Neural progenitor cell (in vitro differentiated cells): Measurements from ENCODE around the gene DNLZ. TPM values are rescaled to one million over a fixed set of nuclear protein-coding genes. Genes with fewer than 3 reads are reported as not detected.

Experiments
- DNase-seq: peaks from one replicate; pipeline ENCODE4 v3.0.0-alpha.2; 2016; ENCODE audit warnings: low spot score
- H2AFZ ChIP-seq: fragments of 200-600 bp; sonication (generic); replicated peaks from 2 replicates; pipeline ENCODE4 v1.6.1; 2016; ENCODE audit warnings: antibody characterized with exemption
- H3F3A ChIP-seq: fragments of 200-600 bp; sonication (generic); 2 replicates; pipeline ENCODE4 v1.6.1; 2016; ENCODE audit warnings: antibody characterized with exemption, low read depth
- H3K27ac ChIP-seq: fragments of 200-600 bp; sonication (generic); 2 replicates; pipeline ENCODE4 v1.5.1; 2016; ENCODE audit warnings: mild to moderate bottlenecking
- H3K27me3 ChIP-seq: fragments of 200-600 bp; sonication (generic); 2 replicates; pipeline ENCODE4 v1.6.1; 2016; ENCODE audit warnings: mild to moderate bottlenecking, moderate library complexity
- H3K36me3 ChIP-seq: fragments of 200-600 bp; sonication (generic); 2 replicates; pipeline ENCODE4 v1.5.1; 2016
- H3K4me1 ChIP-seq: fragments of 200-600 bp; sonication (generic); 2 replicates; pipeline ENCODE4 v1.6.1; 2016; ENCODE audit warnings: mixed run types
- H3K4me2 ChIP-seq: fragments of 200-600 bp; sonication (generic); 2 replicates; pipeline ENCODE4 v1.6.1; 2016
- H3K4me3 ChIP-seq: fragments of 200-600 bp; sonication (generic); 2 replicates; pipeline ENCODE4 v1.5.1; 2016
- H3K79me2 ChIP-seq: fragments of 200-600 bp; sonication (generic); 2 replicates; pipeline ENCODE4 v1.6.1; 2016; ENCODE audit warnings: low read depth
- H3K9ac ChIP-seq: fragments of 200-600 bp; sonication (generic); 2 replicates; pipeline ENCODE4 v1.6.1; 2016
- H3K9me3 ChIP-seq: fragments of 200-600 bp; sonication (generic); 2 replicates; pipeline ENCODE4 v1.5.1; 2016; ENCODE audit warnings: low read depth
- H4K20me1 ChIP-seq: fragments of 200-600 bp; sonication (generic); 2 replicates; pipeline ENCODE4 v1.6.1; 2016; ENCODE audit warnings: low read depth
- H3K27ac Mint-ChIP-seq: 3 replicates; pipeline ENCODE4 v1.8.0; 2021; ENCODE audit warnings: mixed read lengths
- H3K27me3 Mint-ChIP-seq: 2 replicates; pipeline ENCODE4 v1.8.0; 2022; ENCODE audit warnings: low read depth, mild to moderate bottlenecking, inconsistent platforms, moderate library complexity, mixed read lengths; ENCODE audit not compliant: insufficient read depth
- H3K36me3 Mint-ChIP-seq: 3 replicates; pipeline ENCODE4 v1.8.0; 2021; ENCODE audit warnings: mixed read lengths
- H3K4me1 Mint-ChIP-seq: 3 replicates; pipeline ENCODE4 v1.8.0; 2021; ENCODE audit warnings: mixed read lengths
- H3K4me3 Mint-ChIP-seq: 3 replicates; pipeline ENCODE4 v1.8.0; 2021; ENCODE audit warnings: mild to moderate bottlenecking, moderate library complexity, mixed read lengths
- H3K9me3 Mint-ChIP-seq: 3 replicates; pipeline ENCODE4 v1.8.0; 2020; ENCODE audit warnings: mixed read lengths
- EZH2 ChIP-seq: fragments of 200-600 bp; sonication (generic); IDR thresholded peaks from 2 replicates; pipeline ENCODE4 v1.6.1; 2017; ENCODE audit warnings: antibody characterized with exemption, mild to moderate bottlenecking, moderate library complexity
- EZH2phosphoT487 ChIP-seq: fragments of 200-600 bp; sonication (generic); IDR thresholded peaks from 2 replicates; pipeline ENCODE4 v1.6.1; 2017; ENCODE audit warnings: antibody characterized with exemption
- total RNA-seq: library from RNA; depleted of rRNA; stranded (reverse); fragments of >200 nt; gene quantifications from 2 replicates; pipeline ENCODE4 v1.2.3, GENCODE V29; 2015; ENCODE audit warnings: low replicate concordance
- TF ChIP-seq, protein P1 (sequence below): fragments of 200-600 bp; sonication (generic); IDR thresholded peaks from 2 replicates; pipeline ENCODE4 v1.5.1; 2017; ENCODE audit warnings: antibody characterized with exemption, mild to moderate bottlenecking

Gene DNLZ
- total RNA-seq, 1 donor from 2014 or later: 3.4 TPM

DNA sequence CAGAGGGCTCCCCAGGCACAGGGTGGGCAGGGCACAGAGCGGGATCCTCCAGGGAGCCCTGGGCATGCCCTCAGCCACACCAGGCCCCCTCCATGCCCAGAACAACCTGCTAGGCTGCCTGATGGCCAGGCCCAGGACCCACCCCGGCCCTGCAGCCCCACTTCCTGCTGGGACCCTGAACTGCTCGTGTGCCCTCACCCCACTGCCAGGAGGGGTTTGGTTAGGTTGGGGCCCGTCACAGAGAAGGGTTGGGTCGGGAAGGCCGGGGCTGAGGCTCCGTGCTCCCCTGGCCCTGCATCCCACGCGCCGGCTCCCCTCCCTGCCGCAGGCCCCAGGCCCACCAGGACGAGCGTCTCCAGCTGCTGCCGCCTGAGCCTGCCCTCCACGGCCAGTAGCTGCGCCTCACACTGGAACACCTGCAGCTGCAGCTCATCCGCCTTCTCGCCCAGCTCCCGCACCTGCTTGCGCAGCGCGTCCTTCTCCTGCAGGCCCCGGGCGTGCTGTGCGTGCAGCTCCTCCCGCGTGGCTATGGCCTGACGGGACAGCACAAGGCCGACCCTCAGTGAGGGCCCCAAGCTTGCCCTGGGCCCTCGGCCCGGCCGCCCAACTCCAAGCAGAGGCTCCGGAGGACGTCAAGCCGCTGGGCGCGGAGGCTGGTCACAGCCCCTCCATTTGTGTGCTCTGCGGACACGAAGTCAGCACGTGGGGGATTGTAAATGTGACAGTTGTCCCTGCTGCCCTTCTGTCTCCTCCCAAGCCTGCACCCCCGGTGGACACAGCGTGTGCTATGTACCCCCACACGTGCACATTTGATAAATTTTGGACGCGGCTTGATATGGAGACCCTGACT is 4.0 kb upstream of the DNLZ start:
- no peak overlapping the region for H3K9ac ChIP-seq
- H3K27ac ChIP-seq: no peak overlapping the region
- H3K4me3 Mint-ChIP-seq: no peak overlapping the region
- no peaks in the 10 kb centered on the region for H3K4me1 ChIP-seq
- no peak for DNase-seq
- H4K20me1 ChIP-seq: peaks cover 7% of the 10 kb centered on the region
- no peak for TF ChIP-seq EZH2
- TF ChIP-seq, protein P1, sequence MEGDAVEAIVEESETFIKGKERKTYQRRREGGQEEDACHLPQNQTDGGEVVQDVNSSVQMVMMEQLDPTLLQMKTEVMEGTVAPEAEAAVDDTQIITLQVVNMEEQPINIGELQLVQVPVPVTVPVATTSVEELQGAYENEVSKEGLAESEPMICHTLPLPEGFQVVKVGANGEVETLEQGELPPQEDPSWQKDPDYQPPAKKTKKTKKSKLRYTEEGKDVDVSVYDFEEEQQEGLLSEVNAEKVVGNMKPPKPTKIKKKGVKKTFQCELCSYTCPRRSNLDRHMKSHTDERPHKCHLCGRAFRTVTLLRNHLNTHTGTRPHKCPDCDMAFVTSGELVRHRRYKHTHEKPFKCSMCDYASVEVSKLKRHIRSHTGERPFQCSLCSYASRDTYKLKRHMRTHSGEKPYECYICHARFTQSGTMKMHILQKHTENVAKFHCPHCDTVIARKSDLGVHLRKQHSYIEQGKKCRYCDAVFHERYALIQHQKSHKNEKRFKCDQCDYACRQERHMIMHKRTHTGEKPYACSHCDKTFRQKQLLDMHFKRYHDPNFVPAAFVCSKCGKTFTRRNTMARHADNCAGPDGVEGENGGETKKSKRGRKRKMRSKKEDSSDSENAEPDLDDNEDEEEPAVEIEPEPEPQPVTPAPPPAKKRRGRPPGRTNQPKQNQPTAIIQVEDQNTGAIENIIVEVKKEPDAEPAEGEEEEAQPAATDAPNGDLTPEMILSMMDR: no peak
- no peak for TF ChIP-seq EZH2phosphoT487
- H3K36me3 ChIP-seq: no peaks in the 10 kb centered on the region
- peaks cover 3% of the 10 kb centered on the region for H3K27me3 Mint-ChIP-seq
- H3K79me2 ChIP-seq: no peaks in the 10 kb centered on the region
- no peaks in the 10 kb centered on the region for H3K9me3 ChIP-seq
- H3K27ac Mint-ChIP-seq: no peak overlapping the region
- H3K36me3 Mint-ChIP-seq: no peaks in the 10 kb centered on the region
- H3K4me3 ChIP-seq: no peak overlapping the region
- no peak overlapping the region for H2AFZ ChIP-seq
- H3K27me3 ChIP-seq: no peaks in the 10 kb centered on the region
- H3K4me1 Mint-ChIP-seq: peaks cover 3% of the 10 kb centered on the region
- no peaks in the 10 kb centered on the region for H3K9me3 Mint-ChIP-seq
- no peaks in the 10 kb centered on the region for H3F3A ChIP-seq
- no peak overlapping the region for H3K4me2 ChIP-seq

- H3F3A ChIP-seq: no peaks in the 10 kb centered on the region
- Mint-ChIP-seq H3K4me3 (no peak overlapping the region), H3K9me3 (no peaks in the 10 kb centered on the region), H3K4me1 (peaks cover 4% of the 10 kb centered on the region), H3K27ac (no peak overlapping the region), H3K27me3 (peaks cover 3% of the 10 kb centered on the region), H3K36me3 (no peaks in the 10 kb centered on the region)
- DNase-seq: no peak
- no peak for TF ChIP-seq EZH2phosphoT487
- no peak overlapping the region for H3K4me2 ChIP-seq
- H3K4me3 ChIP-seq: no peak overlapping the region
- no peaks in the 10 kb centered on the region for H3K9me3 ChIP-seq
- H2AFZ ChIP-seq: no peak overlapping the region
- H3K27ac ChIP-seq: no peak overlapping the region
- peaks cover 10% of the 10 kb centered on the region for H4K20me1 ChIP-seq
- H3K9ac ChIP-seq: no peak overlapping the region
- no peaks in the 10 kb centered on the region for H3K4me1 ChIP-seq
- no peaks in the 10 kb centered on the region for H3K79me2 ChIP-seq
- H3K36me3 ChIP-seq: no peaks in the 10 kb centered on the region
- H3K27me3 ChIP-seq: no peaks in the 10 kb centered on the region
Observed at GRCh38 chr9:136366826-136367225, 3.3 kb upstream of the DNLZ start.

DNA sequence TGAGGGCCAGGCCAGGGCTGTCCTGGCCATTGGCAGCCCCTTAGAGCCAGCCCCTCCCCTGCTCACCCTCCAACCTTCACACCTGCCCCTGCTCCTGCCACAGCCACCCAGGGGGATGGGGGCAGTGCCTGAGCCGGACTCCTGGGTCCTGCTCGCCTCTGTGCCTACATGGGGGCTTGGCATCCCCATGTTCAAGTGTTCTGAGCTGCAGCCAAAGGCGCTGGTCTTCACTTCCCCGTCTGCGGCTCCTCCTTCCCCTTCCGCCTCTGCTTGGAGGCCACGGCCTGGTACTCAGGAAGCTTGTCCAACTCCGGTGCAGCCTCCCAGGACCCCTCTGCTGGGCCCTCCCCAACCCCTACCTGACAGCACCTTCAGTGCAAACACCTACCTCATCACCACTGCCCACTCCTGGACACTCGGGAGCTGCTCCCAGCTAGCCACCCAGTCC is 2.3 kb upstream of the DNLZ start:
- Histone ChIP-seq H3K9ac (no peak overlapping the region), H3K4me2 (no peak overlapping the region), H3K27ac (no peak overlapping the region), H3K9me3 (no peaks in the 10 kb centered on the region), H3K36me3 (no peaks in the 10 kb centered on the region), H4K20me1 (peaks cover 10% of the 10 kb centered on the region), H3K79me2 (no peaks in the 10 kb centered on the region), H3K4me3 (no peak overlapping the region), H3K4me1 (no peaks in the 10 kb centered on the region), H3F3A (no peaks in the 10 kb centered on the region), H3K27me3 (no peaks in the 10 kb centered on the region), H2AFZ (no peak overlapping the region)
- DNase-seq: no peak
- Mint-ChIP-seq H3K4me1 (peaks cover 4% of the 10 kb centered on the region), H3K9me3 (no peaks in the 10 kb centered on the region), H3K27me3 (peaks cover 3% of the 10 kb centered on the region), H3K36me3 (no peaks in the 10 kb centered on the region), H3K4me3 (peak overlapping the region; percentile 64), H3K27ac (peak overlapping the region; percentile 29)
- TF ChIP-seq EZH2phosphoT487 (no peak), EZH2 (no peak)
- TF ChIP-seq, protein P1: no peak
